Pancreas (tissue), 10 donors: ENCODE measurements around the gene GRID1. TPM values are rescaled to one million over a fixed set of nuclear protein-coding genes. Genes with fewer than 3 reads are reported as not detected.

Source experiments
- ATAC-seq, 4 donors: fragments of 200-7000 bp; cut with Tn5 transposase; one replicate each; pipeline versions ENCODE4 v1.8.0 to v1.9.1; 2020; ENCODE audit warnings: mild to moderate bottlenecking in 4 of 4, moderate library complexity in 4 of 4
- DNase-seq, 6 donors: peaks; one replicate each; pipeline ENCODE4 v3.0.0-alpha.2; 2020
- FAIRE-seq: peaks from 2 replicates; lab custom pipeline; 2012; peaks lifted over from hg19 to GRCh38; lab: Jason Lieb, UNC
- H3K27ac ChIP-seq, 4 donors: fragments of 200-600 bp; sonication (generic); 1 replicate in 3 of 4; 2 replicates in 1 of 4; pipeline versions ENCODE4 v1.5.0 to v1.8.0; 2020
- H3K27me3 ChIP-seq, 4 donors: fragments of 200-600 bp; one replicate each; pipeline ENCODE4 v1.8.0; 2021
- H3K36me3 ChIP-seq, 3 donors: fragments of 200-600 bp; sonication (generic) in 1 of 3; one replicate each; pipeline versions ENCODE4 v1.5.0 to v1.8.0; 2020 to 2021
- H3K4me1 ChIP-seq, 3 donors: fragments of 200-600 bp; one replicate each; pipeline ENCODE4 v1.8.0; 2021
- H3K4me3 ChIP-seq, 4 donors: fragments of 200-600 bp; sonication (generic) in 2 of 4; one replicate each; pipeline versions ENCODE4 v1.5.0 to v1.8.0; 2020 to 2021
- H3K9me3 ChIP-seq, 4 donors: fragments of 200-600 bp; one replicate each; pipeline ENCODE4 v1.8.0; 2021
- WGBS, 2 donors: extraction: QIAGEN DNeasy Blood & Tissue Kit; methylation state at CpG; one replicate each; pipeline ENCODE4 v1.1.7; 2013; 5-methylcytosine and 5-hydroxymethylcytosine counted together
- intact Hi-C, 3 donors: fragments of 100-400 bp; cut with DNase I; formaldehyde crosslinking; loops; one replicate each; pipeline versions ENCODE4 v1.11.1 to v1.14.2; 2022
- polyA plus RNA-seq, 2 donors: library from polyadenylated mRNA; stranded (reverse); fragments of 200-250 nt; gene quantifications; one replicate each; pipeline ENCODE4 v1.2.3, GENCODE V29; 2013
- total RNA-seq, 6 donors: library from RNA; stranded (reverse); fragmentation: NEBNext Ultra II Directional in 4 of 6; extraction: Animal tissue kit (Norgen Biotek cat#: 25700) in 4 of 6; gene quantifications; one replicate each; pipeline versions ENCODE4 v1.2.1 to v1.2.4, GENCODE V29; 2021 to 2023
- TF ChIP-seq, protein P1 (sequence below), 4 donors: fragments of 200-600 bp; sonication (generic) in 3 of 4; IDR thresholded peaks; one replicate each; pipeline versions ENCODE4 v1.5.0 to v1.8.0; 2021; ENCODE audit warnings: antibody characterized with exemption in 4 of 4
- donor health status: healthy with polysubstance abuse.
- donor health status: DM: no; HTN: no; CAD: no; lungs with moderate emphysema.
- donor health status: DM: no; HTN: no; CAD: no.
- donor health status: control.
- donor health status: control.
- donor health status: Bipolar disorder and iron deficiency.
- donor health status: DM: yes; HTN: yes; CAD: no.
- donor health status: DM: no; HTN: no; CAD: no.
- donor health status: DM: no; HTN: no; CAD: no.
- donor health status: DM: yes; HTN: yes; CAD: no.

Gene GRID1
- total and polyA plus RNA-seq, 8 donors = 0.05 to 1.5 (median 0.91) TPM

DNA sequence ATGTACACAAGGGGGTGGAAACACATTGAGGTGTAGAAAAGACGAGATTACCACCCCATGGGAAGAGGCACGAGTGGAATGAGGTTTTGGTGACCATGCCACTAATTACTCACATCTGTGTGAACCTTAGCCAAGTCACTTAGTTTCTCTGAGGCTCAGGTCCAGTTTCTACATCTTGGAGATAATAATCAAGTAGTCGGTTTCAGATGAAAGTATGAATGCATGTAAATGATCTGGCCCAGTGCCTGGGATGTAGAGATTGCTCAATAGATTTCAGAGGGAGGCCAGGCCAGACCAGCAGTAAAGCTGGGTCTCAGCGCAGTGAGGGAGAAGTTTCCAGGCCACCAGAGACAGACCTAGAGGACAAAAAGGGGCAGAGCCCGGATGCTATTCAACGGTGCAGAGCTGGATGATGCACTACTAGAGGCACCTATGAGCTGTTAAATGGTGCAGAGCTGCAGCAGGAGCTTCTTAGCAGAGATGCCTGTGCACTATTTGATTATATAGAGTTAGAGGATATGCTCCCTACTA is 725.1 kb downstream of the GRID1 start:
- Histone ChIP-seq H3K27ac (peak overlapping the region in 2 of 4 donors; percentile 30 to 59), H3K27me3 (no peaks in the 10 kb centered on the region), H3K4me1 (peaks cover 0 to 5% (median 0%) of the 10 kb centered on the region in 3 donors), H3K36me3 (no peaks in the 10 kb centered on the region), H3K4me3 (no peak overlapping the region), H3K9me3 (no peaks in the 10 kb centered on the region)
- intact Hi-C loops = no loop called here
- 71 to 75% methylated on average over 6 of the region's 6 CpGs for WGBS, 2 donors
- DNase-seq (no peak), FAIRE-seq (no peak), ATAC-seq (peak in 1 of 4 donors; percentile 14)
- TF ChIP-seq, protein P1, sequence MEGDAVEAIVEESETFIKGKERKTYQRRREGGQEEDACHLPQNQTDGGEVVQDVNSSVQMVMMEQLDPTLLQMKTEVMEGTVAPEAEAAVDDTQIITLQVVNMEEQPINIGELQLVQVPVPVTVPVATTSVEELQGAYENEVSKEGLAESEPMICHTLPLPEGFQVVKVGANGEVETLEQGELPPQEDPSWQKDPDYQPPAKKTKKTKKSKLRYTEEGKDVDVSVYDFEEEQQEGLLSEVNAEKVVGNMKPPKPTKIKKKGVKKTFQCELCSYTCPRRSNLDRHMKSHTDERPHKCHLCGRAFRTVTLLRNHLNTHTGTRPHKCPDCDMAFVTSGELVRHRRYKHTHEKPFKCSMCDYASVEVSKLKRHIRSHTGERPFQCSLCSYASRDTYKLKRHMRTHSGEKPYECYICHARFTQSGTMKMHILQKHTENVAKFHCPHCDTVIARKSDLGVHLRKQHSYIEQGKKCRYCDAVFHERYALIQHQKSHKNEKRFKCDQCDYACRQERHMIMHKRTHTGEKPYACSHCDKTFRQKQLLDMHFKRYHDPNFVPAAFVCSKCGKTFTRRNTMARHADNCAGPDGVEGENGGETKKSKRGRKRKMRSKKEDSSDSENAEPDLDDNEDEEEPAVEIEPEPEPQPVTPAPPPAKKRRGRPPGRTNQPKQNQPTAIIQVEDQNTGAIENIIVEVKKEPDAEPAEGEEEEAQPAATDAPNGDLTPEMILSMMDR (IDR thresholded peaks at IDR 0.05) = no peak

DNA sequence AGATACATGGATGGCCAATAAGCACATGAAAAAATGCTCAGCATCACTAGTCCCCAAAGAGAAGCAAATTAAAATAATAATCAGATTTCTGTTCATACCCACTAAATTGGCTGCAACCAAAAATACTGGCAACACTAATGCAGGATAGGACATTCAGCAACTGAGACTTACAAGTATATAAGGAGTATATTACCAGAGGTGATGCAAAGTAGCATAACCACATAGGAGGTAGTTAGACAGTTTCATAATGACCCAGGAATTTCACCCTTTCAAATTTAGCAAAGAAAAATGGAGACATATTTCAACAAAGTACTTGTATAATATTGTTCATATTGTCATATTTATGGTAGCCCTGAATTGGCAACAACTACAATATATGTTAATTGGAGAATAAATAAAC is 727.8 kb downstream of the GRID1 start:
- Histone ChIP-seq H3K9me3 (no peaks in the 10 kb centered on the region), H3K4me1 (peaks cover 0 to 5% (median 0%) of the 10 kb centered on the region in 3 donors), H3K4me3 (no peak overlapping the region), H3K36me3 (no peaks in the 10 kb centered on the region), H3K27me3 (no peaks in the 10 kb centered on the region), H3K27ac (no peak overlapping the region)
- ATAC-seq (no peak), FAIRE-seq (no peak), DNase-seq (no peak)
- TF ChIP-seq, protein P1 (IDR thresholded peaks at IDR 0.05) = no peak
- intact Hi-C loops = no loop called here

DNA sequence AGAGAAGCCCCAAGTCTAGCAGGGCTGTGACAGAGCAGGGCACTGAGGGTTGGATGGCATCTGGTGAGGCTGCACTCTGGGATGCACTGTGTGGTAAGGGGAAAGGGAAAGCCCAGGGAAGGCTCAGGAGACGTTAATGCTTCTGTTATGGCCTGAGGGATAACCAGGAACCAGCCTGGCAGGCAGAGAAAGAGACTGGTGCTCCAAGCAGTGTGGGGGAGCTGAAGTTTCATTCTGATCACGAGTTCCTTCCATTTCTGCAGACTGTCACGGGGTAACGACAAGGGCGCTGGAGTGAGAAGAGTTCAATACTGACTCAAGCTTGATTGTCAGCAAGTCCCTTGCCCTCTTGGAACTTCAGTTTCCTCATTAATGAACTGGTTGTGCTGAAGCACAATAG is 730.9 kb downstream of the GRID1 start:
- Histone ChIP-seq H3K4me3 (no peak overlapping the region), H3K36me3 (no peaks in the 10 kb centered on the region), H3K27ac (no peak overlapping the region), H3K27me3 (no peaks in the 10 kb centered on the region), H3K9me3 (no peaks in the 10 kb centered on the region), H3K4me1 (no peaks in the 10 kb centered on the region)
- DNase-seq (no peak), FAIRE-seq (no peak), ATAC-seq (no peak)
- intact Hi-C loops = no loop called here
- WGBS, 2 donors = 59 to 61% methylated on average over 5 of the region's 5 CpGs
- TF ChIP-seq, protein P1 (IDR thresholded peaks at IDR 0.05) = no peak

- Histone ChIP-seq H3K27ac (no peak overlapping the region), H3K4me3 (no peak overlapping the region), H3K9me3 (no peaks in the 10 kb centered on the region), H3K36me3 (no peaks in the 10 kb centered on the region), H3K4me1 (no peaks in the 10 kb centered on the region), H3K27me3 (no peaks in the 10 kb centered on the region)
- FAIRE-seq (no peak), DNase-seq (no peak), ATAC-seq (no peak)
- TF ChIP-seq, protein P1 (IDR thresholded peaks at IDR 0.05) = no peak
- intact Hi-C loops = no loop called here
- WGBS, 2 donors = 81 to 89% methylated on average over 7 of the region's 7 CpGs
These were observed 742.1 kb downstream of the GRID1 start for GRCh38 chr10:85624511-85624910.

- no peak for FAIRE-seq
- Histone ChIP-seq H3K9me3 (no peaks in the 10 kb centered on the region), H3K4me3 (no peak overlapping the region), H3K4me1 (no peaks in the 10 kb centered on the region), H3K27ac (no peak overlapping the region), H3K27me3 (no peaks in the 10 kb centered on the region), H3K36me3 (no peaks in the 10 kb centered on the region)
- no peak for DNase-seq
- no peak for ATAC-seq
- TF ChIP-seq, protein P1 (IDR thresholded peaks at IDR 0.05) = no peak
- intact Hi-C loops = no loop called here
These were observed 742.8 kb downstream of the GRID1 start for GRCh38 chr10:85623758-85624157.
